ENCODE results near the gene APOBEC3G. TPM values are rescaled to one million over a fixed set of nuclear protein-coding genes. Genes with fewer than 3 reads are reported as not detected.
"Not testable (repeated sequence)": the region's sequence is repeated elsewhere in the genome, so short reads cannot be mapped to it uniquely, and the experiment has no call there.

Gene APOBEC3G
- total RNA-seq, 2 experiments from 2014 or later = 44.2 to 44.3 TPM

- H3K27ac Mint-ChIP-seq, H3K27me3 Mint-ChIP-seq, H3K36me3 Mint-ChIP-seq, H3K9me3 Mint-ChIP-seq, DNase-seq, H3K4me3 Mint-ChIP-seq, H3K4me1 Mint-ChIP-seq: not testable (repeated sequence)
Observed at GRCh38 chr22:39051844-39052495, 25.1 kb upstream of the APOBEC3G start.

GRCh38 chr22:39055658-39056057 lies 21.4 kb upstream of the APOBEC3G start:
- H3K4me3 Mint-ChIP-seq = no peak overlapping the region
- H3K27me3 Mint-ChIP-seq = no peaks in the 10 kb centered on the region
- no peak for DNase-seq
- H3K27ac Mint-ChIP-seq = no peak overlapping the region
- H3K4me1 Mint-ChIP-seq = no peaks in the 10 kb centered on the region
- H3K36me3 Mint-ChIP-seq = no peaks in the 10 kb centered on the region
- no peaks in the 10 kb centered on the region for H3K9me3 Mint-ChIP-seq

- not testable (repeated sequence) for H3K4me3 Mint-ChIP-seq, H3K27me3 Mint-ChIP-seq, H3K9me3 Mint-ChIP-seq, H3K36me3 Mint-ChIP-seq, DNase-seq, H3K27ac Mint-ChIP-seq
- H3K4me1 Mint-ChIP-seq = peaks cover 14% of the 10 kb centered on the region
Observed at GRCh38 chr22:39061290-39061689, 15.8 kb upstream of the APOBEC3G start.

DNA sequence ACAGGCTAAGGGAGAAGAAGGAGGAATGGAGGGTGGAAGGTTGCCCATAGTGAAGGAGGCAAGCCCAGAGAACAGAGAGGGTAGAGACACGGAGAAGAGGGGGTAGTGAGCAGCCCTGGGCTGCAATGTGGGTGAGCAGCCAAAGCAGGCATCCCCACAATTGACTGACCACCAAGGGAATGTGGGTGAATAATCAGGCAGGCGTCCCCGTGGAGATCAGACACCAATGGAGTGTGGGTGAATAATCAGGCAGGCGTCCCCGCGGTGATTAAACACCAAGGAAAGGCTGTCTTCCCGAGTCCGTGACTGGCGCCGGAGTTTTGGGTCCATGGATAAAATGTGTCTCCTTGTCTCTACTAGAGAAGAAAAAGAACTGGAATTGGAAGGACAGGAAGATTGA lies 15.1 kb upstream of the APOBEC3G start:
- H3K4me3 Mint-ChIP-seq, H3K36me3 Mint-ChIP-seq, H3K9me3 Mint-ChIP-seq, H3K27me3 Mint-ChIP-seq, DNase-seq, H3K27ac Mint-ChIP-seq: not testable (repeated sequence)
- peaks cover 14% of the 10 kb centered on the region for H3K4me1 Mint-ChIP-seq

DNA sequence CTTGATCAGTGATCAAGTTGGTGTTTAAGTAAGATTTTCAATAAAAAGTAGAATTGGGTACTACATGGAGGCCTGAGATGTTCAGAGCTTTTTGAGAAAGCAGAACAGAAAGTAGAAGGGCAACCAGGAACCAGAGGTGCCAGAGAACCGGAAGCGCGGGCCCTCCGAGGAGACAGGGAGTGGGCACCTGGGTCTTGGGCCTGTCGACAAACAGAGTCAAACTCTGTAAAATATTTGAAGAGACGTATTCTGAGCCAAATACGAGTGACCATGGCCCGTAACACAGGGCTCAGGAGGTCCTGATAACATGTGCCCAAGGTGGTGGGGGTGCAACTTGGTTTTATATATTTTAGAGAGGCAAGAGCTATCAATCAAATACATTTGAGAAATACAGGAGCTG lies 13.2 kb upstream of the APOBEC3G start:
- DNase-seq, H3K9me3 Mint-ChIP-seq, H3K27me3 Mint-ChIP-seq, H3K4me3 Mint-ChIP-seq, H3K36me3 Mint-ChIP-seq: not testable (repeated sequence)
- Mint-ChIP-seq H3K27ac (peak overlapping the region; percentile 71), H3K4me1 (peaks cover 14% of the 10 kb centered on the region)

GRCh38 chr22:39066442-39067276 lies 10.4 kb upstream of the APOBEC3G start:
- not testable (repeated sequence) for H3K27ac Mint-ChIP-seq, H3K9me3 Mint-ChIP-seq, H3K36me3 Mint-ChIP-seq, H3K27me3 Mint-ChIP-seq, DNase-seq, H3K4me3 Mint-ChIP-seq
- H3K4me1 Mint-ChIP-seq = peaks cover 16% of the 10 kb centered on the region

GRCh38 chr22:39068033-39068785 lies 8.9 kb upstream of the APOBEC3G start:
- peak overlapping the region; percentile 32 for H3K4me3 Mint-ChIP-seq
- H3K4me1 Mint-ChIP-seq = peaks cover 16% of the 10 kb centered on the region
- no peak for DNase-seq
- no peak overlapping the region for H3K27ac Mint-ChIP-seq
- peaks cover 5% of the 10 kb centered on the region for H3K36me3 Mint-ChIP-seq
- no peaks in the 10 kb centered on the region for H3K9me3 Mint-ChIP-seq
- H3K27me3 Mint-ChIP-seq = no peaks in the 10 kb centered on the region

DNA sequence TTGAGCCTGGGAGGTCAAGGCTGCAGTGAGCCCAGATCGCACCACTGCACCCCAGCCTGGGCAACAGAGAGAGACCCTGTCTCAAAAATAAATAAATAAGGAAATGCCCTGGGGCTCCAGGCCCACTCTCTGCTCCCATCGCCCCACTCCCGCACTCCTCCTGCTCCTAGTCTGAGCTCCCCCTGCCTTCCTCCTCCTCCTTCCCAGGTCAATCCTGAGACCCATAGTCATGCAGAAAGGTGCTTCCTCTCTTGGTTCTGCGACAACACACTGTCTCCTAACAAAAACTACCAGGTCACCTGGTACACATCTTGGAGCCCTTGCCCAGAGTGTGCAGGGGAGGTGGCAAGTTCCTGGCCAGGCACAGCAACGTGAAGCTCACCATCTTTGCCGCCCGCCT lies 6.9 kb upstream of the APOBEC3G start:
- H3K27ac Mint-ChIP-seq = peak overlapping the region; percentile 13
- H3K4me3 Mint-ChIP-seq = no peak overlapping the region
- H3K27me3 Mint-ChIP-seq = no peaks in the 10 kb centered on the region
- peaks cover 12% of the 10 kb centered on the region for H3K4me1 Mint-ChIP-seq
- DNase-seq = no peak
- peaks cover 5% of the 10 kb centered on the region for H3K36me3 Mint-ChIP-seq
- no peaks in the 10 kb centered on the region for H3K9me3 Mint-ChIP-seq

DNA sequence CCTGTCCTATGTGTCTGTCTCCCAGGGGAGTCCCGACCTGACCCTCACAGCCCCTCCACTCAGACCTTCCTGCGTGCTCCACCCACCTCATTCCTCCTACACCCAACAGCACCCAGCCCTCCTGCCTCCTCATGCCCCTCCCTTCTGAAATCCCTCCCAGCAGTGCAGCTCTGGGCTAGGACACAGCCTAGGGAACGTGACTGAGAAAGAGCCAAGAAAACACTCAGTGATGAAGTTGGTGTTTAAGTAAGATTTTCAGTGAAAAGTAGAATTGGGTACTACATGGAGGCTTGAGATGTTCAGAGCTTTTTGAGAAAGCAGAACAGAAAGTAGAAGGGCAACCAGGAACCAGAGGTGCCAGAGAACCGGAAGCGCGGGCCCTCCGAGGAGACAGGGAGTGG lies 4.5 kb upstream of the APOBEC3G start:
- H3K27me3 Mint-ChIP-seq, DNase-seq, H3K4me3 Mint-ChIP-seq, H3K9me3 Mint-ChIP-seq, H3K36me3 Mint-ChIP-seq: not testable (repeated sequence)
- Mint-ChIP-seq H3K27ac (peak overlapping the region; percentile 63), H3K4me1 (peaks cover 13% of the 10 kb centered on the region)

- Mint-ChIP-seq H3K27me3 (no peaks in the 10 kb centered on the region), H3K36me3 (peaks cover 3% of the 10 kb centered on the region), H3K4me1 (peaks cover 20% of the 10 kb centered on the region), H3K4me3 (no peak overlapping the region), H3K9me3 (no peaks in the 10 kb centered on the region), H3K27ac (peak overlapping the region; percentile 14)
- DNase-seq = no peak
Observed at GRCh38 chr22:39073981-39074380, 3.1 kb upstream of the APOBEC3G start.

DNA sequence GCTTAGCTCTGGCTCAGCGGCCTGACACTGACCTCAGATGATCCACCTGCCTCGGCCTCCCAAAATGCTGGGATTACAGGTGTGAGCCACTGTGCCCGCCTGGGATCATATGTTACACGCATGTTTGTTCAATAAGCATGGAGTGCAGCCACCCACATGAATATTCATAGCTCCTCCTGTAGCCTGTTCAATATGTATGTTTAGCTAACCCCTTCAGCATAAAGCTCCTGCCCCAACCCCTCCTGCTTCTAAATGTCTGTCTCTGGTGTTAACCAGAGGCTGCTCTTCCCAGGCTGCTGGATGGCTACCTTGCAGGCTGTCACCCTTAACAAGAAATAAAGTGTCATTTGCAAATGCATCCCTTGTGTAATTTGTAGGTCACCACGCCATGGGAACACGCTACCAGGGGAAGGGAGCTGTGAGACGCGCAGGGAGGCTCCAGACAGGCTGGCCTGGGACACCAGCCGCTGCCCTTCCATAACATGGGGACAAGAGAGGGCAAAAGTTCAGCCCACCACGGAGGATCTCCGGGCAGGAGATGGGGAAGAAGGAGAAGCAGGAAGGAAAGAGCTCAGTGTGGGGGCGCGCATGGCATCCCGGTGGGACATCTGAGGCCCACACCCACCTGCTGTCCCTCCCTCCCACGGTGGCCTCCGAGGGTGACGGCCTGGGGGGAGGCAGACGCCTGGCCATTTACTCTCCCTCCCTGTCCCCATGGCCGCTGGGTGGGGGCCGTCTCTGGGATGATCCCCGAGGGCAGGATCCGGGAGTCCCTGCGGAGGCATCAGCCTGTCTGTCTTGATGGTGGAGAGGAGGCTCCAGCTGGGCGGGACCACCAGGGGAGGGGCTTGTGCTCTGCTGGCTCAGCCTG lies 685 bp upstream of the APOBEC3G start:
- not testable (repeated sequence) for H3K9me3 Mint-ChIP-seq, DNase-seq, H3K27me3 Mint-ChIP-seq
- Mint-ChIP-seq H3K36me3 (peaks cover 11% of the 10 kb centered on the region), H3K4me3 (peak overlapping the region; percentile 82), H3K27ac (peak overlapping the region; percentile 82), H3K4me1 (peaks cover 31% of the 10 kb centered on the region)

- H3K9me3 Mint-ChIP-seq, H3K27me3 Mint-ChIP-seq, DNase-seq: not testable (repeated sequence)
- peaks cover 39% of the 10 kb centered on the region for H3K4me1 Mint-ChIP-seq
- H3K27ac Mint-ChIP-seq = peak overlapping the region; percentile 90
- peaks cover 16% of the 10 kb centered on the region for H3K36me3 Mint-ChIP-seq
- peak overlapping the region; percentile 92 for H3K4me3 Mint-ChIP-seq
Observed at GRCh38 chr22:39077912-39078311, 837 bp downstream of the APOBEC3G start.

DNA sequence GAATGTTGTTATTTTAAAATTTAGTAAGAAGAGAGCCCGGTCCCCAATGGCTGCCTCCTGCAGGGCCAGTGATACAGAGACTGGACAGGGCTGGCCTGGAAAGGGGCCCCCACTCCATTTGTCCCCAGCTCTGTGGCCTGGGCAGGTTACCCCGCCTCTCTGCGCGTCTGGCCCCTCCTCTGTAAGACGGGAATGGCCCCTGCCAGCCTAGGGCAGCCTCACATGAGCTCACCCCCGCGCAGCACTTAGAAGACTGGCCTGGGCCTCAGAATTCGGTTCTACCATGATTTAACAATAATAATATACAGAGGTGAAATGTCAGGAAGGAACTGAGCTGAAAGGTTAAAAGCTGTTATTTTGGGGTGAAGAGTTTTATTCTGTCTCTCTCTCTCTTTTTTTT lies 1.3 kb downstream of the APOBEC3G start:
- Mint-ChIP-seq H3K9me3 (no peaks in the 10 kb centered on the region), H3K27ac (peak overlapping the region; percentile 90), H3K27me3 (no peaks in the 10 kb centered on the region), H3K36me3 (peaks cover 16% of the 10 kb centered on the region), H3K4me1 (peaks cover 42% of the 10 kb centered on the region), H3K4me3 (peak overlapping the region; percentile 92)
- DNase-seq = no peak

GRCh38 chr22:39079054-39079637 lies 2.1 kb downstream of the APOBEC3G start:
- H3K27me3 Mint-ChIP-seq, DNase-seq, H3K27ac Mint-ChIP-seq, H3K9me3 Mint-ChIP-seq: not testable (repeated sequence)
- H3K36me3 Mint-ChIP-seq = peaks cover 16% of the 10 kb centered on the region
- peaks cover 40% of the 10 kb centered on the region for H3K4me1 Mint-ChIP-seq
- peak overlapping the region; percentile 92 for H3K4me3 Mint-ChIP-seq
